LNCaP clone FGC (cell line): ENCODE data around the gene CYTH2.

Source experiments
- DNase-seq: peaks from one replicate; pipeline ENCODE4 v3.0.0-alpha.2; 2011; ENCODE audit warnings: low read depth
- H3K4me3 ChIP-seq: 2 replicates; pipeline ENCODE4 v1.5.1; 2011; ENCODE audit warnings: mild to moderate bottlenecking, low read depth, low read length, control low read depth
- CTCF ChIP-seq: IDR thresholded peaks from 2 replicates; pipeline ENCODE4 v1.5.1; 2012; ENCODE audit warnings: mild to moderate bottlenecking; ENCODE audit not compliant: control insufficient read depth, insufficient read depth; ENCODE audit errors: extremely low read depth

The CYTH2 gene

GRCh38 chr19:48476176-48476575 is 7.0 kb downstream of the CYTH2 start:
- no peak overlapping the region for H3K4me3 ChIP-seq
- no peak for DNase-seq
- no peak for TF ChIP-seq CTCF

- TF ChIP-seq CTCF: no peak
- H3K4me3 ChIP-seq: no peak overlapping the region
- no peak for DNase-seq
These were observed 8.0 kb downstream of the CYTH2 start for GRCh38 chr19:48477067-48477685.

- no peak for TF ChIP-seq CTCF
- no peak for DNase-seq
- H3K4me3 ChIP-seq: no peak overlapping the region
These were observed 8.6 kb downstream of the CYTH2 start for GRCh38 chr19:48477698-48478338.

- TF ChIP-seq CTCF: no peak
- no peak for DNase-seq
- no peak overlapping the region for H3K4me3 ChIP-seq
These were observed 9.4 kb downstream of the CYTH2 start for GRCh38 chr19:48478339-48479256.

GRCh38 chr19:48479686-48480085 is 10.5 kb downstream of the CYTH2 start:
- TF ChIP-seq CTCF: no peak
- H3K4me3 ChIP-seq: no peak overlapping the region
- DNase-seq: no peak

GRCh38 chr19:48480183-48480557 is 11.0 kb downstream of the CYTH2 start:
- no peak for TF ChIP-seq CTCF
- no peak overlapping the region for H3K4me3 ChIP-seq
- DNase-seq: no peak
